ENCODE measurements around the gene REG1B.
"Not testable (repeated sequence)": the region's sequence is repeated elsewhere in the genome, so short reads cannot be mapped to it uniquely, and the experiment has no call there.

Gene REG1B

DNA sequence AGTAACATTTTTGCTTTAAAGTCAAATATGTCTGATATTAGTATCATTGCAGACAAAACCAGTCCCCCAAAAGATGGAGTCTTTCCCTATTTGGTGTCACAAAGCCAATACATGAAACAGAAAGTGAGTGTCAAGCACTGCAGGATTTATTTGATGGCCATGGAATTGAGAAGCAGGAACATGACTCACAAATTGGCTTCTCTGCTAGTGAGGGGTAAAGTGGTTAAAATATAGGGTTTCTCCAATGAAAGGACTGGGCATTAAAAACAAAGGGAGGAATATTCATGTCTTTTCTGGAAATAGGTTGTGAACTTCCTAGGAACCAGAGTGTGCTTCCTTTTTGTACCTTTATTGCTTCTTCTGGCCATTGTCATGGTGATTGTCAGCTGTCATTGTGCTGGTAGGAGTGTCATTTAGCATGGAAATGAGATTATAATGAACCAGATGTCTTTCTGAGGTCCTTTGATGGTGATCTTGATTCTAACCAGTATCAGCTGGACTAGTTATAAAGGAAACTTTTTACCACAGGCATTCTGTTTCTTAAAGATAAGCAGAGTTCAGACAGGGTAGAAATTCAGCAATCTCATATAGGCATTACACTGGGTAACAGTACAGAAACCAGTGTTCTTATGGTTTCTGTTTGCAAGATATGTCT, 4.1 kb downstream of the REG1B start:
- no peak for DNase-seq

GRCh38 chr2:79082987-79083386, 4.8 kb downstream of the REG1B start:
- DNase-seq = no peak

- DNase-seq = no peak
Measured at GRCh38 chr2:79071078-79071477, 16.7 kb downstream of the REG1B start.

DNA sequence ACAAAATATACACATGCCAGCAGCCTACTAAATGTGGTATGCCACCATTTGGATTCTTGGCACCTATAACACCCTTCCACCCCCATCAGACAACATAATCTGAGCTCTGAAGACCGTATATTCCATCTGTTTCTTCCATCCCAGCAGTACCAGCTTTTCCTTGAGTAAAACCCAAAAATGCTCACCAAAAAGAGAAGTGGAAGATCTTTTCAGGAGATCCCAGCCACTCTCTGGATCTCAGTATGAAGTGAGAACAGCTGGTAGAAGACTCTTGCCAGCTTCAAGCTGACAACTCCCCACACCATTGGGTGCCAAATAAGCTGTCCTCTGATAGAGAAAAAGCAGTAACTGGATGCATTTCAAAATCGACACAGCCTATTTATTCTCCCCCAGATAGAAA, 22.6 kb downstream of the REG1B start:
- no peak for DNase-seq

DNA sequence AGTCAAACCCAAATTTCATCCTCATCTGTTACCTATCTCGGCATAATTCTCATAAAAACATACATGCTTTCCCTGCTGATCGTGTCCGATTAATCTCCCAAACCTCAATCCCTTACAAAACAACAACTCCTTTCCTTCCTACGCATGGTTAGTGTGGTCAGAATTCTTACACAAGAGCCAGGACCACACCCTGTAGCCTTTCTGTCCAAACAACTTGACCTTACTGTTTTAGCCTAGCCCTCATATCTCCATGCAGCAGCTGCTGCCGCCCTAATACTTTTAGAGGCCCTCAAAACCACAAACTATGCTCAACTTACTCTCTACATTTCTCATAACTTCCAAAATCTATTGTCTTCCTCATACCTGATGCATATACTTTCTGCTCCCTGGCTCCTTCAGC, 33.0 kb downstream of the REG1B start:
- DNase-seq = not testable (repeated sequence)

- not testable (repeated sequence) for DNase-seq
Measured at GRCh38 chr2:79053486-79053885, 34.3 kb downstream of the REG1B start.

GRCh38 chr2:79041032-79041448, 46.8 kb downstream of the REG1B start:
- peak; percentile 49 to 80 for DNase-seq

DNA sequence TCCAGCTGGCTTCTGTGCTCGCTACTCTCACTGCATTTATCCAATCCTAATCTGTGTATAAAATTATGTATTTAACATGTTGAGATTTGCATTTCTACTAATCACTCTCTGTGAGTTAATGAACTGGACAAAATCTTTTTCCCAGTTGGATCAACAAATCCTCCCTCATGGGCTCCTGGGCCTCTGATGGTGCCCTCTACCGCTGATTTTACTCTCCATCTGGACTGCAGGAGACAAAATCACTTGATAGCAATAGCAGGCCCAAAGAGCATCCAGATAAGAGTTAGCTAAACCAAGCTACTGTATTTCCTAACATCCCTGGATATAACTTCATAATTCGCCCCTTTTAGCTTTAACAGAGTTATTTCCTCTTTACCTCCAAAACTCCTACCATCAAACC, 47.8 kb downstream of the REG1B start:
- no peak for DNase-seq

All from Kasumi-1 (cell line).